Stimulated activated CD8-positive, alpha-beta memory T cell treated with anti-CD3 and anti-CD28 coated beads, Interleukin-15, amount 100 ng/mL, for 4 hours (primary cell): ENCODE measurements around the gene RAB20.
"Not testable (repeated sequence)": the region's sequence is repeated elsewhere in the genome, so short reads cannot be mapped to it uniquely, and the experiment has no call there.

Experiments used
- DNase-seq, 2 donors: peaks; one replicate each; pipeline ENCODE4 v3.0.0-alpha.2; 2020; ENCODE audit warnings: low read depth in 2 of 2

The RAB20 gene

DNA sequence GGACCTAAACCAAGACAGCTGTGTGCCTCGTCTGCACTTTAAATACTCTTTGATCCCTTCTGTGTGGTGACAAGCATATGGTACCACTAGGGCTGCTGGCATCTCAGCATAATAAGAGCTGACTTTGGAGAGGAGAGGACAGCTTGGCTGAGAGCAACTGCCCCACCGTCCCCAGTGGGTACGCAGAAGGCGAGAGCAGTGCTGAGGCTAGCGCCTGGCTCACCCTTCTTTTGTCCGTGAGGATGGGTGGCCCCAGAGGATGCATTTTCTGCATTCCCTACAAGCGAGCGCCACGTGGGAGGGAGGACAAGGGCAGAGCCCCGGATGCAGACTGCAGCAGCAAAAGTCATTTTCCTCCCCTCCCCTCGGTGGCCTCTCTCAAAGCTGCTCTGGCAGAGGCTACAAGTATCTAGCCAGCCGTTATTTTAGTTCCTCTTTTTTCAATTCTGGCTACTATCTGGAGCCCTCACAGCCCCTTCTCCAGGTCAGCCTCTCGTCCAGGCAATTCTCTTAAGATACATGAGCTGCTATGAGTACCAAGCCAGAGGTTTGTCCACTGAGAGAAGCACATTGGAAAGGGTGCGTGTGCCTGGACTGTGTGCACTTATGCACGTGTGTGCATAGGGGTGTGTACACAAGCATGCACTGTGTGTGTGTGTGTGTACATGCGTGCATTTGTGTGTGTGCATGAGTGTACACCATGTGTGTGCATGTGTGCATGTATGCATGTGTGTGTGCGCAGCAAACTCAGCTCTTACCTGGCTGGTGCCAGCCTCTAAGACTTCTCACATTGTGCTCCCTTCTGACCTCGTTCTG, 51.3 kb downstream of the RAB20 start:
- no peak for DNase-seq

DNA sequence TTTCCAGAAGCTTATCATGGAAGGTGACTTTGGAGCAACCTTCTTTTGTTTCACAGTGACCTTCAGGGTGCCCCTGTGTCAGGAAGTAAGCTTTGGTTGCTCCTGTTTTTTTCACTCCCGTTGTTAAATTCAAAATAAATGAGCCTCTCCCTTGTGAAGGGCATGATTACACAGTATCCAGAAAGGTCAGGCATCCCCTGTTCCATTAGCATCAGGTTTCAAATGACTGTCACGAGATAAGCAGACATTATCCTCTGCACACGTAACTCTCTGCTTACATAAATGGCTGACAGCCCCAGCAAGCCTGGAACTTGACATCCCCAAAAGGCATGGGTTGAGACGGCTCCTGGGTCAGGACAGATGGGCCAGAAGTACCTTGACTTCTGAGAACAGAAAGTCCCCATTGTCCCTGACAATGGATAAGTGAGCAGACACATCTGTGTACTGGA, 52.0 kb downstream of the RAB20 start:
- no peak for DNase-seq

DNA sequence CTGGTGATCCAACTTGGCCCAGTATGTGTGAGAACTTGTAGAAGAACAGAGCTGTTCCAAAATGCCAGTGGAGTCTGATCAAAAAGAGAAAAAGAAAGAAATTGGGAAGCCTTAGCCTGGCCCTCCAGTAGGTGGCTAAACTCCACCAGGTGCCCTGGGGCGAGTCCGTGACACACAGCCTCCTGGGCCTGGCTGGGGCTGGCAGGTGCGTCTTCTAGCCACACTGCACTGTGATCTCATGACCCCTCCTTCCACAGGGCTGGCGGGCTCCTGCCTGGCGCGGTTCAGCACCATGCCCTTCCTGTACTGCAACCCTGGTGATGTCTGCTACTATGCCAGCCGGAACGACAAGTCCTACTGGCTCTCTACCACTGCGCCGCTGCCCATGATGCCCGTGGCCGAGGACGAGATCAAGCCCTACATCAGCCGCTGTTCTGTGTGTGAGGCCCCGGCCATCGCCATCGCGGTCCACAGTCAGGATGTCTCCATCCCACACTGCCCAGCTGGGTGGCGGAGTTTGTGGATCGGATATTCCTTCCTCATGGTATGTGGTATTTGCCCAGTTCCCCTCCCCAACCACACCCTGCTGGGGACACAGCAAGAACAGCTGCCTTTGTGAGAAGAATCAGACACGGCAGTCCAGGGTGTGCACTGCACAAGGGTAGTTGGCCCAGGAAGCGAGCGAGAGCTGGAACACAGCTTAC, 53.7 kb downstream of the RAB20 start:
- DNase-seq = no peak

DNA sequence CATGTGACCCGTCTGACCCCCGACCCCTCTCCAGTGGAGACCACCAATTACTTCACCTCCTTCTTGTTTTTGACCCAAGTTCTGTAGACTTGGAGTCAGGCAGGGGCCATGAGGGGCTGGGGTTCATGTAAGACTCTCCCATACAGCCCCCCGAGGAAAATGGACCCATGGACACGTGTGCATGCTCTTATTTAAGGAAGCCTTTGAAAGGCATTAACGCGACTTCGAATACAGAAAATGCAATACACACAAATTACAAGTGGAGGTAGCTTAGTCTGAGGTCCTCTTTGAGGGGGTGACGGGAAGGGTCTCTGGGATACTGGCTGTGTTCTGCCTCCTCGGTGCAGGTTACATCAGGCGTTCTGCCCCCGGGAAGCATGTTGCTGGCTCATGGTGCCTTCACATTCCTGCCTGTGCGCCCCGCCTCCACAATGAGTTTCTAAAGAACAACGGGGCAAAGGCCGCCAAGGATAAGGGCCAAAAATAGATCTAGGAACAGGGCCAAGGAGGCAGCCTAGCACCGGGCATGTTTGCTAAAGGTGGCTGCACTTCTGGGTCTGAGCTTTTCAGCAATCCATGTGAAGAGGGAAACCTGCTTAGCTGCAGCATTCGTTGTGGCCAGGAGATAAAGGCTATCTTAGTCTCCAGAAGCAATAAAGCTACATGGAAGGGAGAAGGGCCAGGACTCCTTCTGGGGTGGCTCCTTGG, 54.5 kb downstream of the RAB20 start:
- no peak for DNase-seq

DNA sequence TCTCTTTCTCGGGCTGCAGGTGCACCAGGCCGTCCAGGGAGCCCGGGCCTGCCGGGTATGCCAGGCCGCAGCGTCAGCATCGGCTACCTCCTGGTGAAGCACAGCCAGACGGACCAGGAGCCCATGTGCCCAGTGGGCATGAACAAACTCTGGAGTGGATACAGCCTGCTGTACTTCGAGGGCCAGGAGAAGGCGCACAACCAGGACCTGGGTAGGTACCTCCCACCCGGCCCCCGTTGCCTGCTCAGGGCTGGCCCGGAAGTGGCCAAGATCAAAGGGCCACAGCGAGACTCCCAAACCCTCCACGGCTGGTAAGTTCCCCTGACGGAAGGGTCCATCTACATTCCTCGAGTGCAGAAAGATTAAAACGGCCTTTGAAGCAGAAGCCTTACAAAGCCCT, 55.1 kb downstream of the RAB20 start:
- no peak for DNase-seq

DNA sequence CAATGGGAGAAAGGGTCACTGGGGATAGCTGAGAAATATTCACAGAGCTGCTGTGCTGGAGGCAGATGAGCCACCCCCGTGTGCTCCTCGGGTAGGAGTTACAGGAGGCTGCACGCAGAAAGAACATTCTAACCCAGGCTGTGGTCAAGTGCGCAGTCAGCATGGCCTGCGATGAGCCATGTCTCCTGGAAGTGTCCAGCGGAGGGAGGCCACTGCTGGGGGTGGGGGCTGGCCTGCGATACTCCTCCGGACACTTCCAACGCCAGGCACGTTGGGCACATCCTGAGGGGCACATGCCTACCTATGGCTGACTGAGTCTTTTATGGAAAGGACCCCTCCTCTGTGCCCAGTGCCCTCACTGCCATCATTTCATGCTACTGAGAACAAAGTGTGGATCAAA, 55.9 kb downstream of the RAB20 start:
- no peak for DNase-seq

DNA sequence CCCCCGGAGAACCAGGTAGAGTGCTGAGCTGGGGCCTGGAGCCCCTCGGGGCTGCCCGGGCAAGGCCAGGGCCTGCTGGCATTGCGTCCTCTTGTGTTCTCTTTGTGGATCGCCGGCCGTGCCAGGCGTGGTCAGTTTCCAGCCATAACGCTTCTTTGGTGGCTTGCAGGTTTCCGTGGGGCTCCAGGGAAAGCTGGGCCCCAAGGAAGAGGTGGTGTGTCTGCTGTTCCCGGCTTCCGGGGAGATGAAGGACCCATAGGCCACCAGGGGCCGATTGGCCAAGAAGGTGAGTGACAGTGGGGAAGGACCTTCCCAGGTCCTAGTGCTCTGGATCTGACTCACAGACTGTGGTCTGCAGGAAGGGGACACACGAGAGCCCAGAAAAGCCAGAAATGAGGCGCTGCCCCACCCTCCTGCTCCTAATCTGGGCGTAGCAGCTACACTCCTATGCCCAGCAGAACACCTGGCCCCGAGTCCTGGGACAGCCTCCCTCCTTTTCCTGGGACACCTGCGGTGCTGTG, 57.5 kb downstream of the RAB20 start:
- DNase-seq = no peak

DNA sequence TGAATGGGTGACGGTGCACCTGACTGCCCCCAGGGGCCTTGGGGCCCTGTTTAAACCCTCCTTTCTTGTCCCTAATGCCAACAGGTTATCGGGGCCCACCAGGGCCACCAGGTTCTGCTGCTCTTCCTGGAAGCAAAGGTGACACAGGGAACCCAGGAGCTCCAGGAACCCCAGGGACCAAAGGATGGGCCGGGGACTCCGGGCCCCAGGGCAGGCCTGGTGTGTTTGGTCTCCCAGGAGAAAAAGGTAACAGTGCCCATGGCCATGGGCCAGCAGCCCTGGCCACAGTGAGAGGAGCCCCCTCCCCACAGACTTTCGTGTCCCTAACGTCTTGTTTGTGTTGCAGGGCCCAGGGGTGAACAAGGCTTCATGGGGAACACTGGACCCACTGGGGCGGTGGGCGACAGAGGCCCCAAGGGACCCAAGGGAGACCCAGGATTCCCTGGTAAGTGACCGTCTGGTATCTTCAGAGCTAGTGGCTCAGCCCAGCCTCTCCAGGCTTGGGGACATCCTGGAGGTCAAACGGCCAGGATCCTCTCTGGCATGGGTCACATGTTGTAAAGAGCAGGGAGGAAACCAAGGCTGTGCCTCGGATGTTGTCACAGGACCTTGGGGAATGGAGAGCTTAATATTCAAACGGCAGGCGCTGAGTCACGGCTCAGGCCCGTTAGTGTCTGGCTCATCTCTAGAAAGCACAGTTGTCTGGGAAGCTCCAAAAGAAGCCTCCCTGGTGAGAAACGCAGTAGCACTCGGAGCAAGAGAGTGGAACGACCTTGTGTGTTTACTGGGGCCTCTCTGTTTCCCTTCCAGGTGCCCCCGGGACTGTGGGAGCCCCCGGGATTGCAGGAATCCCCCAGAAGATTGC, 58.3 kb downstream of the RAB20 start:
- DNase-seq = no peak

DNA sequence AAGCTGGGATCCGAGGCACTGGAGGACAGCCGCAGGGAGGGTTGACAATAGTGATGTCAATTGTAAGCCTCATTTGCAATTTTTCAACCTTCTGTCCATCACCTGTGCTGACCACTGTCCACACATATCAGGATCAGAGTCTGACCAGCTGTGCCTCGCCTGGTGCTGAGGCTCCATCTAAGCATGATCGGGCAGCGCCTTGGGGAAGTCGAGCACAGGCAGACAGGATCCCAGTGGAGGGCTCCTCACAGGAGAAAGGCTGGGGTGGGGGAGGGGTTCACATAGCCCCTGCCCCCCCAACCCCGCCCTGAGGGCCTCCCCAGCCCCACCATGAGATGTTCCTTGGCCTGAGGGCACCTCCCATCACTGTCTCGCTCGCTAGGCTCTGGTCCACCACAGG, 60.3 kb downstream of the RAB20 start:
- no peak for DNase-seq

DNA sequence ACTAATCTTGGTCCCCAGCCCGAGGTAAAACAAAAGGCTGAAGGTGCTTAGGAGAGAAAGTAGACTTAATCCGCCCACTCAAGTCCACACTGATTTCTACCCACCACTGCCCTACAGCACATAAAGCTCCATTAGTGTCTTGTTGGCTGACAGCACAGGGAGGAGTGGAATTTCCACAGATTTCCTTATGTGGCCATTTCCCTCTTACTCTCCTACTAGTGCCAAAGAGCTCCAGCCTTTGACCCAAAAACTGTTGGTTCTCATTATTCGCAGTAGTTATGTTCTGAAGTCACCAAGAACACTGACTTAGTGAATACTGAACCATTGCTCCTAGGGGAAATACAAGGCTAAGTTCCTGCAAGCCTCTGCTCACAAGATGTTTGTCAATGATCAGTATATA, 61.2 kb downstream of the RAB20 start:
- DNase-seq = no peak

DNA sequence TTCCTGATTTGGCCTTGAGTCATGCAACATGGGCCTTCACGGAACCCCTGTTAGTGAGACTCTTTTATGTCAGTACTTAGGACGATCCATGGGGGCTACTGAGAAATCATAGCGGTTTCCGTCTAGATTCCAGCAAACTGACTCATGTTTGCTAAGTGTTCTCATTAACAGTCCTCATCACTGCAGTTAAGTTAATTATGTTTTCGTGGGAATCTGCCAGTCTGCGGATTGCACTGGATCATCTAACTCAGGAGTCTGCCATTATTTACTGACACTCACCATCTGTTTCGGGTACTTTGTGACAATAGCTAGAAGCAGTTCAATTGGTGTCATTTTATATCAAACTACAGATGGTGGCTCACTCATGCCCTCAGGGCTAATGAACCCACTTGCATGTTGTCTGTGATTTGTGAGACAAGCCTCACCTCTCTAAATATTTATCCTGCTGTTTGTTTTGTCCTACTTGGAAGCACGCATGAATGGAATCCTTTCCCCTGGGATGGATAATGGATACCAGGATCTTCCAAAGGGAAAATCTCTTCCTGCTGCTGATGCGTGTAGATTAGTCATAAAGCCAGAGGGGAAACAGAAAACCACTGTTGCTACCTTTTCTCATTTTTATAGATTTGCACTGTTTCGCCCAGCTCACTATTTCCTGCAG, 61.8 kb downstream of the RAB20 start:
- DNase-seq = no peak

DNA sequence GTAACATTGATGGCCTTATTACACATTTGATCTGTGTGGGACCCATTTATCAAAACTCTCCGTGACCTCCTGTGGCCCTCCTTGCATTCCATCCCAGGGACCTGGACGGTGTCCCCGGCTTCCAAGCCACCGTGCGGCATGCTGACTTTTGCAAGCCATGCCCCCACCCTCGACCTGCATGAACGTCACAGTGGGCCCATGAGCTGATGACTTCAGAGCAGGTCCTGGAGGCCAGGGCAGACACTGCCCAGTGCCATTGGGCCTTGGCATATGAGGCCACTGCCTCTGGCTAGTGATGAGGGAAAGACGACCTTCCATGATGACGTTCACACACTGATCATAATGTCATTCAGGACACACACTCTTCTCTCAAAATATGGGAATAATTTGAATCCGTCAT, 62.8 kb downstream of the RAB20 start:
- no peak for DNase-seq

DNA sequence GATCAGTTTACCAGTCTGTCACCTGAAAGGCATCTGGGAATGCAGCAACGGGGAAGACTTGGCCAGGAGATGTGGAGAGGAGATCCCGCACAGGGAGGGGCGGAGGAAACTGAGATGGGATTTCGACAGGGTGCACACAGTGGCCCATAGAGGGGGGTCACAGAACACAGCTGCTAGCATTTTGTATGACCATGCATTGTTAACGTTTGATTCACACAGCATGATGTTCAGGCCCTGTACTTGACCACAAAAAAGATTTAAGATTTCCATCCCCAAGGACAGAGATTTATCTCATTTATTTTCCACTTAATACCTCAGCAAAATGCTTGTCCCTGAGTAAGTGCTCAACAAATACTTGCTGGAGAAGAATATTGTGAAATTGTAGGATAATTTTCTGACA, 63.2 kb downstream of the RAB20 start:
- no peak for DNase-seq

DNA sequence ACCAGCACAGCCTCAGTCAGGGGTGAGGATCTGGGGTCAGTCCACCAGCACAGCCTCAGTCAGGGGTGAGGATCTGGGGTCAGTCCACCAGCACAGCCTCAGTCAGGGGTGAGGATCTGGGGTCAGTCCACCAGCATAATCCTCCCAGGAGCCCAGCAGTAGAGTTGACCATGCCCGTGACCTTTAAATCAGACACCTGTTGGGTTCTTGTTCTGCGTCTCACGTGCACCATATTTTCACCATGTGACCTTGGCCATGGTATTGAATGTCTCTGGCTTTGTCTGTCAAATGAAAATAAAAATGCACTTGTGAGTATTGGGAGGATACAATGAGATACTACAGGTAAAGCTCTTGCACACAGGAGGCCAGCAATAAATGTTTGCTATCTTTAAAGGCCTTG, 63.6 kb downstream of the RAB20 start:
- not testable (repeated sequence) for DNase-seq

DNA sequence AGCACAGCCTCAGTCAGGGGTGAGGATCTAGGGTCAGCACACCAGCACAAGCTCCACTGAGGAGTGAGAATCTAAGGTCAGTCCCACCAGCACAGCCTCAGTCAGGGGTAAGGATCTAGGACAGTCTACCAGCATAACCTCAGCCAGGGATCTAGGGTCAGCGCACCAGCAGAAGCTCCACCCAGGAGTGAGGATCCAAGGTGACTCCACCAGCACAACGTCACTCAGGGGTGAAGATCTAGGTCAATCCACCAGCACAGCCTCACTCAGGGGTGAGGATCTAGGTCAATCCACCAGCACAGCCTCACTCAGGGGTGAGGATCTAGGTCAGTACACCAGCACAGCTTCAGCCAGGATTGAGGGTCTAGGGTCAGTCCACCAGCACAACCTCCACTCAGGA, 64.5 kb downstream of the RAB20 start:
- no peak for DNase-seq

DNA sequence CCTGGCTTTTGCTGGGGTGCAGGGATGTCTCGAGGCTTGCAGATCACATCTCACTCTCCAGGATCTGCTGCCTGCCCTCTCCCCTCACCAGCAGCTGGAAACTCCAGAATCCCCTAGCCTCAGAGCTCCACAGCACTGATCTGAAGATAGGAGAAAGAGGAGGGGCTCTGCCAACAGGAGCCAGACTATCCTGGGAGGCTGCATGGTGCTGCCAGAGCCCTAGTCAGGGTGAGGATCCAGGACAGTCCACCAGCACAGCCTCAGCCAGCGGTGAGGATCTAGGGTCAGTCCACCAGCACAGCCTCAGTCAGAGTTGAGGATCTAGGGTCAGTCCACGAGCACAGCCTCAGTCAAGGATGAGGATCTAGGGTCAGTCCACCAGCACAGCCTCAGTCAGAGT, 65.2 kb downstream of the RAB20 start:
- no peak for DNase-seq

DNA sequence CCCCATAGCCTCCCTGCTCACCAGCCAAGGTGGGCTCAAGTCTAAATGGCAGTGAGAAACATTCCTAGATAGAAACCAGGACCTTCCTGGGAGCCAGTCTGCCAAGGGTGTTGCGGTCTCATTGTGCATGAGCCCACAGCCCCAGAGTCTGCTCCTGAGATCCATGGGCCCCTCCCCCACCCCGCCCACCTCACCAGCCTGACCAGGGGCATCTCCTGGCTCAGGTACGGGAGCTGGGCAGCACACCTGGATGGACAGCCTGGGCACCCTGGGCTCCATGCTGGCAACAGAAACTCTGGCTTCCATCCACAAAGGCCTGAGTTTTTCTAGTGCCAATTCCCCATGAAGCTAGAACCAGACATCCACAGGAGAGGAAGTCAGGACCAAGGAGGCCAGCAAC, 65.6 kb downstream of the RAB20 start:
- no peak for DNase-seq

DNA sequence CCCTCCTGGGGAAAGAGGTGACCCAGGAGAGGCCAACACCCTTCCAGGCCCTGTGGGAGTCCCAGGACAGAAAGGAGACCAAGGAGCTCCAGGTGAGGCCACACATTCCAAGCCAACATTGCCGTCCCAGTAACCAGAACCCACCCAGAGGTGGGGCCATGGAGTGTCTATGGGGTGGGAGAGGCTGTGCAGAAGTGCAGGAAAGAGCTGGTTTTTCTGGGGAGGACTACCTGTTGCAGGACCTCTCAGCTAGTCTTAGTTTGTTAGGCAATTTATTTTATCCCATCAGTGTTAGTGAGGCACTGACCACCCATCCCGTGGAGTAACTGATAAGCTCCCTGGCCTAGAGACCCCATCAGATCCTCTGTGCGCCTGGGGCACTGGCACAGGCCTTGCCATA, 66.1 kb downstream of the RAB20 start:
- no peak for DNase-seq

DNA sequence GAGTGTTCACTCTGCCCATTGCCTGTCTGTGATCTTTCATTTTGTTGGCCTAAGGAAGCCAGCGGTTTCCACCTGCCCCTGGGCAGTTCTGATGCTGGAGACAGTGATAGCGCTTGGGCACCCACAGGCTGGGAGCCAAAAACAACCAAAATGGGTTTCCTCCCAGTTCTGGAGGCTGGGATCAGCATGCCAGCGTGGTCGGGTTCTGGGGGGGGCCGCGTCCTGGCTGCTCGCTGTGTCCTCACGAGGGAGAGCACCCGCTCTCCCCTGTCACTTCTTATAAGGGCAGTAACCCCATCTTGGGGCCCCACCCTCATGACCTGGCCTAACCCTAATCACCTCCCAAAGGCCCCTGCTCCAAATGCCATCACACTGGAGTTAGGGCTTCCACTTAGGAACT, 67.9 kb downstream of the RAB20 start:
- DNase-seq = no peak

DNA sequence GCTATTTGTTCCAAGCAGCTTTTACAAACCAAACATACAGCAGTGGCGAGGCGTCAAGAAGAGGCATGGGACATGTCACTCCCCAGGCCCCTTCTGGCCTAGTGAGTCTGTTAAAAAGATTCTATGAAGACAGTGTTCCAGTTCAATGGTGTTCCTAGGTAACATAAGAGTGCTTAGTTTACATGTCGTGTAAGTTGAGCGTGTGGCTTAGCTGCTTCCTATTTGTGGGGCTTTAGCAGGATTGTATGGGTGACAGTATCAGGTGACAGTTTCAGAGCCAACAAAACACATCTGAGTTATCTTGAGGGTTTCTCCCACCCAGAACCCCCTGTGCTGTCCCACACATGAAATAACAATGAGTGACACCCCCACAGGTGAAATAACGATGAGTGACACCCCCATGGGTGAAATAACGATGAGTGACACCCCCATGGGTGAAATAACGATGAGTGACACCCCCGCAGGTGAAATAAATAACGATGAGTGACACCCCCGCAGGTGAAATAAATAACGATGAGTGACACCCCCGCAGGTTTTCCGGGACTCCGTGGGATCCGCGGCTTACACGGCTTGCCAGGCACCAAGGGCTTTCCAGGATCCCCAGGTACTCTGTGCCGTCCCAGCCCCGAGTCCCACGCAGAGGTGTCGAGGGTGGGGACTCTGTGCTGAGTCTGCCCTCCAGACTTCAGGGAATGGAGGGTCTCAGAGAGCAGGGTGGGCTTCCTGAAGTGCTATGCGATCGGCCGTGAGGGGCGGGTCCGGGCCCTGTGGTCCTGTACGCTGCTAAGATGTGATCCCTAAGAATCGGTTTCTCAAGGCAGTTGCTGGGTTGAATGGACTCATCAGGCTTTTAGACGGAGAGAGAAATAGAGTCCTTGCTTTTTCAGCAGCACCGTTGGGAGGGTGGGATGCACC, 68.6 kb downstream of the RAB20 start:
- DNase-seq = no peak
